Lower leg skin (tissue), 4 donors: ENCODE data around the gene TTI1. TPM values are rescaled to one million over a fixed set of nuclear protein-coding genes. Genes with fewer than 3 reads are reported as not detected.

Source experiments
- DNase-seq, 2 donors: peaks; one replicate each; pipeline ENCODE4 v3.0.0-alpha.2; 2019; ENCODE audit warnings: low spot score in 2 of 2
- H3K4me3 ChIP-seq: fragments of 200-600 bp; sonication (generic); 2 replicates; pipeline ENCODE4 v1.5.1; 2017; ENCODE audit warnings: mild to moderate bottlenecking, low read depth; ENCODE audit not compliant: poor library complexity, severe bottlenecking
- CTCF ChIP-seq, 3 donors: fragments of 450-650 bp; IDR thresholded peaks; one replicate each; pipeline ENCODE4 v1.5.1; 2016; ENCODE audit warnings: antibody characterized with exemption in 3 of 3, mild to moderate bottlenecking in 3 of 3, moderate library complexity in 2 of 3
- POLR2A ChIP-seq, 2 donors: fragments of 450-650 bp; IDR thresholded peaks; one replicate each; pipeline ENCODE4 v1.6.1; 2016 to 2017; ENCODE audit warnings: antibody characterized with exemption in 2 of 2, mild to moderate bottlenecking in 1 of 2, moderate library complexity in 1 of 2
- WGBS, 2 donors: methylation state at CpG; one replicate each; pipeline ENCODE4 v1.1.5; 2018; 5-methylcytosine and 5-hydroxymethylcytosine counted together
- intact Hi-C: fragments of 100-400 bp; cut with DNase I; formaldehyde crosslinking; loops from one replicate; pipeline ENCODE4 v1.15.0; 2023; ENCODE audit warnings: low total_unique reads
- total RNA-seq, 4 donors: library from RNA; depleted of rRNA; stranded (reverse); fragments of >200 nt; gene quantifications; one replicate each; pipeline ENCODE4 v1.1.0, GENCODE V29; 2016

Gene TTI1
- total RNA-seq, 4 donors from 2014 or later: 11.3 to 15.1 (median 13.4) TPM

GRCh38 chr20:38060536-38060935 lies 27.3 kb upstream of the TTI1 start:
- intact Hi-C loops: no loop called here
- WGBS, 2 donors: 86 to 88% methylated on average over 5 of the region's 5 CpGs

GRCh38 chr20:38059832-38060231 lies 26.6 kb upstream of the TTI1 start:
- TF ChIP-seq POLR2A (IDR thresholded peaks at IDR 0.05) (no peak), CTCF (IDR thresholded peaks at IDR 0.05) (no peak)
- intact Hi-C loops: loop anchor here (5.0 kb wide), 1 partner anchor 162 kb away; no protein-coding TSS in a partner anchor
- no peak overlapping the region for H3K4me3 ChIP-seq
- DNase-seq: no peak
- WGBS, 2 donors: 85 to 86% methylated on average over 5 of the region's 5 CpGs

More at GRCh38 chr20:38060536-38060935, 27.3 kb upstream of the TTI1 start:
- no peak for DNase-seq
- TF ChIP-seq CTCF (IDR thresholded peaks at IDR 0.05) (no peak), POLR2A (IDR thresholded peaks at IDR 0.05) (no peak)
- no peak overlapping the region for H3K4me3 ChIP-seq

- DNase-seq: peak; percentile 71 to 95
- no peak overlapping the region for H3K4me3 ChIP-seq
- intact Hi-C loops: loop anchor here (5.0 kb wide), 1 partner anchor 165 kb away; no protein-coding TSS in a partner anchor
- 21 to 36% methylated on average over 7 of the region's 7 CpGs for WGBS, 2 donors
- TF ChIP-seq CTCF (IDR thresholded peaks at IDR 0.05): no peak
Observed at GRCh38 chr20:38057351-38057972, 24.2 kb upstream of the TTI1 start.

- no peak overlapping the region for H3K4me3 ChIP-seq
- WGBS, 2 donors: 81 to 82% methylated on average over 6 of the region's 6 CpGs
Observed at GRCh38 chr20:38055848-38056247, 22.6 kb upstream of the TTI1 start.

GRCh38 chr20:38055294-38055693 lies 22.0 kb upstream of the TTI1 start:
- no peak for DNase-seq
- intact Hi-C loops: loop anchor here (5.0 kb wide), 1 partner anchor 167 kb away; no protein-coding TSS in a partner anchor
- TF ChIP-seq POLR2A (IDR thresholded peaks at IDR 0.05): no peak
- no peak for TF ChIP-seq CTCF (IDR thresholded peaks at IDR 0.05)
- WGBS, 2 donors: 47% methylated on average over 4 of the region's 4 CpGs
- H3K4me3 ChIP-seq: no peak overlapping the region

More at GRCh38 chr20:38055848-38056247, 22.6 kb upstream of the TTI1 start:
- DNase-seq: no peak
- intact Hi-C loops: loop anchor here (5.0 kb wide), 1 partner anchor 166 kb away; no protein-coding TSS in a partner anchor
- TF ChIP-seq CTCF (IDR thresholded peaks at IDR 0.05): no peak
- no peak for TF ChIP-seq POLR2A (IDR thresholded peaks at IDR 0.05)
